Cardiac septum (tissue), 1 donor: ENCODE results near the gene CCDC146. TPM values are rescaled to one million over a fixed set of nuclear protein-coding genes. Genes with fewer than 3 reads are reported as not detected.

Source experiments
- DNase-seq: peaks from one replicate; pipeline ENCODE4 v3.0.0-alpha.2; 2020; ENCODE audit warnings: low spot score
- intact Hi-C: fragments of 100-400 bp; cut with DNase I; formaldehyde crosslinking; loops from one replicate; pipeline ENCODE4 v1.14.0; 2022
- total RNA-seq: library from RNA; stranded (reverse); fragmentation: NEBNext Ultra II Directional; extraction: Animal tissue kit (Norgen Biotek cat#: 25700); gene quantifications from one replicate; pipeline ENCODE4 v1.2.1, GENCODE V29; 2021
- donor health status: DM: no; HTN: no; CAD: no.

Gene CCDC146
- total RNA-seq, 1 donor from 2014 or later = 4.3 TPM

GRCh38 chr7:77338260-77338659, 215.8 kb downstream of the CCDC146 start:
- no peak for DNase-seq
- intact Hi-C loops = no loop called here

GRCh38 chr7:77338883-77339629, 216.6 kb downstream of the CCDC146 start:
- intact Hi-C loops = no loop called here

DNA sequence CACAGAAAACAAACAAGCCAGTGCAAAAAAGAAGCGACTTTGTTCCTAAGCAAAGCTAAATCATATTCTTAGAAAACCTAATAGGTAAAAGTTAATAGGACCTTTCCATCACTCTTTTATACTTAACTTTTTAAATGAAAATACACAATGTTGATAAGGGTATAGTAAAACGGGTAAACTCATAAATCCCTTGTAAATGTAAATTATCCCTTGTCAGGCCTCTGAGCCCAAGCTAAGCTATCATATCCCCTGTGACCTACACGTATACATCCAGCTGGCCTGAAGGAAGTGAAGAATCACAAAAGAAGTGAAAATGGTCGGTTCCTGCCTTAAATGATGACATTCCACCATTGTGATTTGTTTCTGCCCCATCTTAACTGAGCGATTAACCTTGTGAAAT, 217.3 kb downstream of the CCDC146 start:
- intact Hi-C loops = no loop called here
- DNase-seq = no peak

More at GRCh38 chr7:77338883-77339629, 216.6 kb downstream of the CCDC146 start:
- no peak for DNase-seq

Other genes with a start within 250 kb of the CCDC146 start
- gene SPDYE17, start 90.3 kb upstream of the CCDC146 start, total RNA-seq = not detected
- 0.51 TPM for gene SPDYE18, start 60.1 kb upstream of the CCDC146 start, total RNA-seq
- 6.0 TPM for gene FGL2, start 77.2 kb downstream of the CCDC146 start, total RNA-seq